Vagina (tissue), 2 donors: ENCODE data around the gene FOXK1.

Experiments used
- CTCF ChIP-seq, 3 experiments: fragments of 450-650 bp in 2 of 3; fragments of 200-600 bp in 1 of 3; sonication (generic) in 1 of 3; IDR thresholded peaks; one replicate each; pipeline ENCODE4 v1.5.1; 2017 to 2019; ENCODE audit warnings: antibody characterized with exemption in 3 of 3, mild to moderate bottlenecking in 2 of 3, moderate library complexity in 2 of 3
- POLR2AphosphoS5 ChIP-seq, 2 donors: sonication (generic); formaldehyde crosslinking; IDR thresholded peaks; one replicate each; pipeline ENCODE4 v1.9.0; 2017; ENCODE audit warnings: antibody characterized with exemption in 2 of 2, mild to moderate bottlenecking in 2 of 2, low read depth in 1 of 2; ENCODE audit not compliant: insufficient read depth in 1 of 2

- TF ChIP-seq POLR2AphosphoS5 (IDR thresholded peaks at IDR 0.05; ENCODE audit: insufficient read depth in 1 of 2, low read depth in 1 of 2) (no peak), CTCF (IDR thresholded peaks at IDR 0.05) (no peak)
These were observed 36.0 kb downstream of the FOXK1 start for GRCh38 chr7:4718075-4718474.
